B cell (primary cell): Measurements from ENCODE around the gene NYNRIN. TPM values are rescaled to one million over a fixed set of nuclear protein-coding genes. Genes with fewer than 3 reads are reported as not detected.

Source experiments
- ATAC-seq: fragments of 200-7000 bp; cut with Tn5 transposase; one replicate; pipeline ENCODE4 v1.10.0; 2021; ENCODE audit warnings: low read depth, mild to moderate bottlenecking, moderate number of reproducible peaks, moderate library complexity
- CTCF ChIA-PET: fragments of 350-600 bp; sonication (Branson Sonifier 250); formaldehyde crosslinking; loops from one replicate; lab custom pipeline; 2021; ENCODE audit warnings: antibody characterized with exemption, inconsistent platforms; lab: Charles Lee
- POLR2A ChIA-PET: fragments of 350-600 bp; sonication (Branson Sonifier 250); formaldehyde crosslinking; loops from one replicate; lab custom pipeline; 2021; ENCODE audit warnings: antibody characterized with exemption; lab: Charles Lee
- DNase-seq: peaks from one replicate; pipeline ENCODE4 v3.0.0; 2013
- H2AFZ ChIP-seq: 2 replicates; pipeline ENCODE4 v1.6.1; 2012; ENCODE audit warnings: mild to moderate bottlenecking, low read depth, low read length; ENCODE audit not compliant: insufficient read depth, poor library complexity, severe bottlenecking
- H3K27ac ChIP-seq, 2 donors: 1 replicate in 1 of 2; 2 replicates in 1 of 2; pipeline ENCODE4 v1.5.1; 2012 to 2013; ENCODE audit warnings: low read length in 2 of 2, mild to moderate bottlenecking in 2 of 2, moderate library complexity in 1 of 2
- H3K27me3 ChIP-seq, 4 experiments: fragments of 200-600 bp in 1 of 4; sonication (generic) in 1 of 4; replicated peaks in 1 of 4; 1 replicate in 2 of 4; 2 replicates in 2 of 4; pipeline versions ENCODE4 v1.6.1 to v1.7.0; 2013 to 2016; ENCODE audit warnings: low read length in 3 of 4, mild to moderate bottlenecking in 2 of 4, mixed read lengths in 1 of 4, moderate library complexity in 1 of 4; ENCODE audit not compliant: insufficient read depth in 4 of 4, control insufficient read depth in 3 of 4; ENCODE audit errors: control extremely low read depth in 1 of 4
- H3K36me3 ChIP-seq, 2 experiments: replicated peaks in 1 of 2; 1 replicate in 1 of 2; 2 replicates in 1 of 2; pipeline versions ENCODE4 v1.6.1 to v1.7.1; 2013; ENCODE audit warnings: low read length in 1 of 2; ENCODE audit not compliant: insufficient read depth in 2 of 2, control insufficient read depth in 1 of 2; ENCODE audit errors: control extremely low read depth in 1 of 2, extremely low read depth in 1 of 2
- H3K4me1 ChIP-seq, 2 donors: fragments of 200-600 bp in 1 of 2; sonication (generic) in 1 of 2; 1 replicate in 1 of 2; 2 replicates in 1 of 2; pipeline versions ENCODE4 v1.5.1 to v1.6.1; 2013 to 2017; ENCODE audit warnings: low read length in 2 of 2; ENCODE audit not compliant: control insufficient read depth in 2 of 2, insufficient read depth in 2 of 2
- H3K4me2 ChIP-seq: replicated peaks from 2 replicates; pipeline ENCODE3; 2012; ENCODE audit warnings: mild to moderate bottlenecking, low read depth, low read length; ENCODE audit not compliant: poor library complexity, severe bottlenecking
- H3K4me3 ChIP-seq, 5 experiments: fragments of 200-600 bp in 1 of 5; sonication (generic) in 1 of 5; 1 replicate in 3 of 5; 2 replicates in 2 of 5; pipeline versions ENCODE4 v1.5.1 to v1.7.0; 2011 to 2016; ENCODE audit warnings: low read length in 4 of 5, mild to moderate bottlenecking in 4 of 5, low read depth in 2 of 5, control low read depth in 1 of 5, moderate library complexity in 1 of 5; ENCODE audit not compliant: insufficient read depth in 1 of 5; ENCODE audit errors: control extremely low read depth in 1 of 5, extremely low read depth in 1 of 5
- H3K79me2 ChIP-seq: fragments of 200-600 bp; sonication (generic); one replicate; pipeline ENCODE4 v1.6.0; 2016; ENCODE audit warnings: low read length; ENCODE audit not compliant: control insufficient read depth, insufficient read depth
- H3K9ac ChIP-seq: fragments of 200-600 bp; sonication (generic); 2 replicates; pipeline ENCODE4 v1.6.1; 2017; ENCODE audit warnings: mild to moderate bottlenecking, low read length, moderate library complexity
- H3K9me3 ChIP-seq, 3 donors: one replicate each; pipeline versions ENCODE4 v1.6.1 to v1.7.1; 2013; ENCODE audit warnings: low read length in 2 of 3; ENCODE audit not compliant: control insufficient read depth in 2 of 3, insufficient read depth in 1 of 3; ENCODE audit errors: control extremely low read depth in 1 of 3
- H4K20me1 ChIP-seq: 2 replicates; pipeline ENCODE4 v1.6.0; 2012; ENCODE audit warnings: mild to moderate bottlenecking, low read length; ENCODE audit not compliant: insufficient read depth, control insufficient read depth, poor library complexity, severe bottlenecking
- H3K27ac Mint-ChIP-seq: one replicate; pipeline ENCODE4 v1.8.0; 2021; ENCODE audit warnings: mixed read lengths
- H3K27me3 Mint-ChIP-seq: one replicate; pipeline ENCODE4 v1.8.0; 2021; ENCODE audit warnings: mixed read lengths
- H3K4me1 Mint-ChIP-seq: one replicate; pipeline ENCODE4 v1.8.0; 2021; ENCODE audit warnings: mixed read lengths
- H3K4me3 Mint-ChIP-seq: one replicate; pipeline ENCODE4 v1.8.0; 2021; ENCODE audit warnings: mixed read lengths
- H3K9me3 Mint-ChIP-seq: one replicate; pipeline ENCODE4 v1.8.0; 2022; ENCODE audit warnings: mixed read lengths; ENCODE audit not compliant: insufficient read depth
- CTCF ChIP-seq: fragments of 200-600 bp; IDR thresholded peaks from one replicate; pipeline ENCODE4 v1.8.0; 2022; ENCODE audit warnings: antibody characterized with exemption, mild to moderate bottlenecking
- EZH2 ChIP-seq: IDR thresholded peaks from 2 replicates; pipeline ENCODE4 v1.6.1; 2012; ENCODE audit warnings: borderline replicate concordance, low read depth, mild to moderate bottlenecking, moderate library complexity, low read length; ENCODE audit not compliant: insufficient read depth, poor library complexity, severe bottlenecking
- WGBS: methylation state at CpG from one replicate; pipeline ENCODE4 v1.1.5; 2013; ENCODE audit warnings: missing lambda C conversion rate; ENCODE audit not compliant: insufficient coverage; 5-methylcytosine and 5-hydroxymethylcytosine counted together
- intact Hi-C: fragments of 100-400 bp; cut with micrococcal nuclease; formaldehyde crosslinking; loops from one replicate; pipeline ENCODE4 v1.10.0; 2022
- polyA plus RNA-seq: library from polyadenylated mRNA; depleted of rRNA; stranded (reverse); fragments of >200 nt; gene quantifications from 2 replicates; pipeline ENCODE4 v1.2.3, GENCODE V29; 2012
- total RNA-seq, 2 donors: library from RNA; stranded (reverse); fragments of 120-200 nt in 1 of 2; gene quantifications; 1 replicate in 1 of 2; 2 replicates in 1 of 2; pipeline versions ENCODE4 v1.2.3 to v1.2.4, GENCODE V29; 2013 to 2022

Gene NYNRIN
- total and polyA plus RNA-seq, 2 donors (not counting 1 experiment from before 2014, with no cell fraction given) = 0.04 to 0.34 TPM

- Mint-ChIP-seq H3K27ac (peak overlapping the region; percentile 89), H3K4me1 (peaks cover 69% of the 10 kb centered on the region), H3K27me3 (no peaks in the 10 kb centered on the region), H3K4me3 (peak overlapping the region; percentile 52), H3K9me3 (no peaks in the 10 kb centered on the region)
- Histone ChIP-seq H3K27me3 (no peaks in the 10 kb centered on the region), H3K4me3 (no peak overlapping the region), H3K79me2 (peaks cover 29% of the 10 kb centered on the region), H3K4me2 (peak overlapping the region; percentile 34), H4K20me1 (peaks cover 84% of the 10 kb centered on the region), H3K4me1 (peaks cover 34 to 40% of the 10 kb centered on the region in 2 donors), H3K9ac (no peak overlapping the region), H2AFZ (no peak overlapping the region), H3K36me3 (peaks cover 0 to 91% of the 10 kb centered on the region in 2 experiments), H3K9me3 (no peaks in the 10 kb centered on the region), H3K27ac (peak overlapping the region; percentile 20 to 64)
- ATAC-seq (peak; percentile 64), DNase-seq (peak; percentile 73)
- intact Hi-C loops = loop anchor here (1.0 to 10.0 kb wide), 3 partner anchors 71 to 1342 kb away; partner anchors contain the start of genes ACIN1 and C14orf119
- POLR2A ChIA-PET = interaction anchor here (0.6 to 2.8 kb wide), 4 partner anchors 70 to 190 kb away, joined by 3 to 20 read pairs (median 6); partner anchors contain the start of gene RIPK3
- CTCF ChIA-PET = interaction anchor here (0.8 to 17.4 kb wide), 21 partner anchors 9 to 378 kb away, joined by 3 to 650 read pairs (median 6); partner anchors contain the start of genes ADCY4, CIDEB, LTB4R and LTB4R2
- 36% methylated on average over 4 of the region's 5 CpGs for WGBS
- TF ChIP-seq EZH2 (no peak), CTCF (peak; percentile 73)
Measured at GRCh38 chr14:24436355-24437019, 37.7 kb downstream of the NYNRIN start.
